Epithelial cell of esophagus (primary cell): ENCODE results near the gene MMP17.
A peak's percentile ranks its signal among the peaks of the same experiment; 100 is the strongest.

ENCODE experiments used
- DNase-seq: peaks from one replicate; pipeline ENCODE4 v3.0.0; 2010; ENCODE audit warnings: low read depth
- H3K4me3 ChIP-seq: 2 replicates; pipeline ENCODE4 v1.5.1; 2011; ENCODE audit warnings: mild to moderate bottlenecking, low read length, control low read depth
- CTCF ChIP-seq: IDR thresholded peaks from 2 replicates; pipeline ENCODE4 v1.5.1; 2011; ENCODE audit warnings: low read depth, mild to moderate bottlenecking, low read length, control low read depth, inconsistent platforms; ENCODE audit not compliant: insufficient read depth; ENCODE audit errors: missing control alignments

The MMP17 gene

GRCh38 chr12:131865180-131865875 is 37.1 kb downstream of the MMP17 start:
- peak; percentile 79 for DNase-seq
- no peak for TF ChIP-seq CTCF
- H3K4me3 ChIP-seq = no peak overlapping the region

GRCh38 chr12:131867471-131867870 is 39.3 kb downstream of the MMP17 start:
- TF ChIP-seq CTCF = no peak
- H3K4me3 ChIP-seq = no peak overlapping the region
- DNase-seq = no peak

GRCh38 chr12:131867891-131868675 is 39.9 kb downstream of the MMP17 start:
- no peak for TF ChIP-seq CTCF

GRCh38 chr12:131869871-131870418 is 41.8 kb downstream of the MMP17 start:
- peak; percentile 84 for DNase-seq
- H3K4me3 ChIP-seq = no peak overlapping the region
- no peak for TF ChIP-seq CTCF

More at GRCh38 chr12:131867891-131868675, 39.9 kb downstream of the MMP17 start:
- no peak overlapping the region for H3K4me3 ChIP-seq
- DNase-seq = no peak

- no peak for TF ChIP-seq CTCF
- H3K4me3 ChIP-seq = no peak overlapping the region
Measured at GRCh38 chr12:131871677-131872076, 43.5 kb downstream of the MMP17 start.

GRCh38 chr12:131872154-131873051 is 44.2 kb downstream of the MMP17 start:
- DNase-seq = peak; percentile 99
- no peak for TF ChIP-seq CTCF
- H3K4me3 ChIP-seq = no peak overlapping the region

More at GRCh38 chr12:131871677-131872076, 43.5 kb downstream of the MMP17 start:
- no peak for DNase-seq
